COR-L47 (cell line): ENCODE data around the gene SLC25A21.
A peak's percentile ranks its signal among the peaks of the same experiment; 100 is the strongest.
"Not testable (repeated sequence)": the region's sequence is repeated elsewhere in the genome, so short reads cannot be mapped to it uniquely, and the experiment has no call there.

Source experiments
- DNase-seq: peaks from one replicate; lab custom pipeline; 2025; lab: John Stamatoyannopoulos, UW

The SLC25A21 gene

DNA sequence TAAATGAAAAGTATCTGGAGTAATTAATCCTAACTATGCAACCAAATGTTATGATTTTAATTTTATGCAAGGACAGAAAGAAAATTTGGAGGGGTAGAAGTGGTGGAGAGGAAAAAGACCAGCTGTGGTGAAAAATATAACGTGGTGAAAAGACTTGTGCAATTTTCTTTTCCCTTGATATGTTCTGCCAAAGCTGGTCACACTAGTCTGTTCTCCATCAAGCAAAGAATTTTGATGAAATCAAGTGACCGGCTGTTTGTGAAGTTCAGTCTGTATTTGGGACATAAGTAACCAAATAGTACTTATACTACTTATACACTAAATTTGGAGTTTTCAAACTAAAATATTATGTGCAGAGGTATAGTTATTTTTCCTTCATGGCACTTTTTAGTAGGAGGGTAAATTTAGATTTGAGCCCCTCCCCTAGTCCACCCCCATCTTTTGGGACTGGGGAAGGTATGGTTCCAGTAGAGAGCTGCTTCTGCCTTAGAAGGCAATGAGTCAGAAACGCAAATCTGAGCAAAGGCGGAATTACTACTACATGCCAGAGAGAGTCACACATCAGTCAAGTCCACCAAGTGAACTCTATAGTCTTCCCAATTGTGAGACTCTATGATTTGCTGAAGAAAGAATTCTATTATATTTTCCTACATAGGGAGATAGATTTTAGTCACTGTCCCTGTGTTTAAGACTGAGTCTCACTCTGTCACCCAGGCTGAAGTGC lies 229.7 kb downstream of the SLC25A21 start:
- DNase-seq: no peak

DNA sequence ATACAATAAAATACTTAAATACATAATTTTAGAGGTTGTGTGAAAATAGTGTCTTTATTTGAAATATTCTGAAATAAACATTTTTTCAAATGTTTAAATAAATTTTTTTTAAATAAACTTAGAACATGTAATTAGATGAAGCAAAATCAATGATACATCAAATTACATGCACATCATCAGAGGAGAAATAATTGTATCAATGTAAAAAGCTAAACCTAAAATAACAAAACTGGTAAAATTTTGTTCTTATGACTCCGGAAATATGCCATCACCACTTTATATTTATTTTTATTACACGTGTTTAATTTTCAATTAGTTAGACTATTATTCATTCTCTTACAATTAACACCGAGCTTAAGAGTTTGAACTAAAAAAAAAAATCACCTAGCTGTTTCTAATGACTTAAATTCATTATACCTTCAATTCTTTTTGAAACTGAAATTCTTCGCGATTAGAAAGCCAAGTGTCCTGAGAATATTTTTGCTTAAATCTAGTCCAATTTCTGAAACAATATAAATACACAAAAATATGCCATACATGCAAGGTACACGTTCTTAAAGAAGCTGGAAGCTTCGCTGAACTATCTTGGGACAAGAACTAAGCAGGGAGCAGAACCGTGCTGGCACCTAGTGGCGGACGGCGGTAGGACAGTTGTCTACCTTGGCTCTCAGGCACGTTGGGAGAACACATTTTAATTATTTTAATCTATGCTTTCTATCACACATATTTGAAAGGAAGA lies 230.5 kb downstream of the SLC25A21 start:
- peak; percentile 24 for DNase-seq

DNA sequence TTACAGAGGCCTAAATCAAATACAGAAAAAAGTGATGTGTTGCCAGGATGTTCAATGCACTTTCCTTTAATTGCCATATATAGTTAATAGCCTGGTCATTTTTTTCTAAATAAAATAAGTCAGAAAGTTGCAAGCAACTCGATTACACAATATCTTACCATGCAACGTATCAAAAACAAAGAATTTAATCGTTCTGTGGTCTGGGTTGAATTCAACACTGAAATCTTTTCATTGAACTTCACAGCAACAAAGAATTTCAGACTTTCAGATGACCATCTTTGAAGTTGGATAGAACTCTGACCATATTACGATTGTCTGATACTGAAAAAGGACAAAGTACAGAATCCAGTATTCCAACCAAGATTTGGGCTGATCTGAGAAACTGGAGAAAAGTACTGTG lies 231.9 kb downstream of the SLC25A21 start:
- no peak for DNase-seq

DNA sequence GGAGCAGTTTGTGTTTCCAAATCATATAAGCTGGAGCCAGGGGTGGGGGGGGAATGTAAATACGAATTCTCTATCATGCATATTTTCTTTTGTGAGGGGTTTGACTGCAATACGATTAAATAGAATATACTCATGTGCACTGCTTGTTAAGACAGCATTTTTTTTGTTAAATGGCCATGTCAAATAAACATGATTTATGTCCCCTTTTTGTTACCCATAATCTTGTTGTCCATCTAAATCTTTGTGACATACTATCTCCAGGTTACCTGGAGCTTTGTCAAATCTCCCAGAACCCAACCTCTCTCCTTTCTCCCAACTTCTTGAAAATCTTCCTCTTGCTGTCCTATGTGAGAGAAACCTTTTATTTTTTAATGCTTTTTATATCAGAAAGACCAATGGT lies 233.1 kb downstream of the SLC25A21 start:
- DNase-seq: no peak

DNA sequence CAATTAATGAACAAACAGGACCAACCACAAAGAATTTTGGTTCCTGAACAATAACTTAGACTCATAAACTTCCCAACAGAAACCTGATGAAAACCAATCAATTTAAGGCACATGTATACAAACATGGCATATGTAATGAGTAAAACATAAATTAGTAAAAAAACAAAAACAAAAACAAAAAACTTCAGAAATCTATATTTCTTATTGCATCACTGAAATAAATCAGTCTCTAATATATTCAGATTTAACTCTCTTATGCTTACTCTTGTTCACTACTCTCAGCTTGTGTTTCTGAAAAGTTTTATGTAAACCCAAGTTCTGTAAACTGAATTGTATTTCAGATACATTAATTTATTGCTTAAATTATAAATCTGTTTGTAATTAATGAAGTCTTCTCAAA lies 233.7 kb downstream of the SLC25A21 start:
- no peak for DNase-seq

DNA sequence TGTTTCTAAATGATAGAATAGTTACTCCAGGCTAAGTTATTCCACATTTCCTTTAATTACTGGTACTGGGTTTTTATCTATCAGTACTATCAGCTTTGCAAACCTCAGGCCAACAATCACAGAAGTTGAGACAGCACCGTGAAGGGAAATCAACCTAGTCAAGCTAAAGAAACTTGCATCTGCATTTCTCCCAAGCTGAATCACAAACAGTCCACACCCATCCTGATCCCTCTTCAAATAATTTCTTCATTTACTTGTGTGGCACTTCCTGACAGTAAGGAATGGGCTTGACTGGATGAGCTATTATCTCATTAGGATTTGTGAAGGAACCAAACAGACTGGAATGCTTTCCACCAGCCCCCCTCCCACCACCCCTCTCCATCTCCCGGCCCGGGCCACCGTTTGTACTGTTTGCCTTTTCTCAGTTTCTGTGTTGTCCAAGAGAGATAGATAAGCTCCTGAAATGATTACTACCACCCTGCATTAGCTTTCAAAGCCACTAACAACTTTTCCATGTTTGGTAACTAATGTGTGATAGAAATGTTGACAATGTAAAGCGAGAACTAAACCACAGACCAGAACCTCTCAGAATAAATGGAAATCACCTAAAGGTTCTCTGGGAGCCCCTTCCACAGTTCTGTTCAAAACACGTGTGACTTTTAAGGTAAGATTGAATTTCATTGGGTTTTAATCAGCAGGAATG lies 236.3 kb downstream of the SLC25A21 start:
- no peak for DNase-seq

DNA sequence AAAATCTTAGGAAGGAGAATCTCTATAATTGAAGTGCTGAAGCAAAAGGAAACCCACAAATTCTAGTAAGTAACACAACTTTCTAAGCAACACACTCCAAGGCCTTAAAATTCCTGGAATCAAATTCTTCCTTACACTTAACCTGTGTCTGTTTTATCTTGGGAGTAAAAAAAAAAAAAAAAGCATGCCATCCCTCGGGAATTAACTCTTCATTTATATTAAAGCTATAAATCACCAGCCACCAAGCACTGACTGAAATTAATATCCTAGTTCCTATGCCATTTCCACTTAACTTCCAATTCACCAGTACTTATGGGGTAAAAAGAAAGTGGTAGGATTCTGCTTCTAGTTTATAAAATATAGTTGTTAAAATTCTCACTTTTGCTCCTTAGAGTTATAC lies 238.1 kb downstream of the SLC25A21 start:
- DNase-seq: no peak

DNA sequence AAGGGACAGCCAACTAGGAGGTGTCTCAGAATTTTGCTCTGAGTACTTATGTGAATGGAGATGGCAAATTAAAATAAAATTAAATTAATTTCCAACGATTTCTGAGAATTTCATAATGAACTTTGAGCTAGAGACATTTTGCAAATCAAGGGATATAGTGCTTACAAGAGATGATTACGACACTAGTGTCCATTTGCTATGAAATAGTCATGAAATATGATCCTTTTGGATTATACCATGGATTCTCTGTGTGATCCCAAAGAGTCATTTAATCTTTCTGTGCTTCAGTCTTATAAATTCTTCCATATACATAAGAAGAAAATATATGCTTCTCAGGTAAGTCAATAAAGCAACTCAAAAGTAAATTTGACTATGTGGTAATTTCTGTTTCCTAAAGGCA lies 240.6 kb downstream of the SLC25A21 start:
- DNase-seq: no peak

DNA sequence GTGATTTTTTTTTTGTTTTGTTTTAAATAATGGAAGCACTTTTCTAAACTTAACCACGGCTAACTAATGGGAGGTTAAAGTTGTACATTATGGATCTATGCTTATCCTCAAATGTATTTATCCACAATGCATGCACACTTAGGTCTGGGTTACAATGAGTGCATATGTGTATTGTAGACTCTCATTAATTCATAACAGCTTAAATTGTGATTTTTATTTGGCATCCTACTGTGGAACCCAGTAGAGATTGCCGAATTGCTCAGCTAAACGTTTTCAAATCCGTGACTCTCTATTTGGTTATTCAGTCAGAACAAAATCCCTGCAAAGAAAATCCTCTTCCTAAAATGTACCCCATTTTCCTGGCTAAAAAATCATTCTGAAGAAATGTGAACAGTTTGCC lies 244.0 kb downstream of the SLC25A21 start:
- no peak for DNase-seq

DNA sequence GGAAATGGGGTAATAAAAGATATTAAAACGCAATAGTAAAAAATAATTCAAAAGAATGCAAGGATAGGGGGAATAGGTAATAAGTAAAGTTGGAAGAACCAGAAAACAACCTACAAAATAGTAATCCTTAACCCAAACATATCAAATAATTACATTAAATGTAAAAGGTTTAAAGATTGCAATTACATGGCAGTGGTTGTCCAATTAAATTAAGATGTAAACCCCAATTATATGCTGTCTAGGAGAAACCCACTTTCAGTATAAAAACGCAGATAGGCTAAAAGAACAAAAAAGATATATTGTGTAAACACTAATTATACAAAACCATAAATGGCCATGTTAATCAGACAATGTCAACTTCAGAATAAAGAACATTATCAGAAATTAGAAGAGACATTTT lies 247.3 kb downstream of the SLC25A21 start:
- DNase-seq: no peak

DNA sequence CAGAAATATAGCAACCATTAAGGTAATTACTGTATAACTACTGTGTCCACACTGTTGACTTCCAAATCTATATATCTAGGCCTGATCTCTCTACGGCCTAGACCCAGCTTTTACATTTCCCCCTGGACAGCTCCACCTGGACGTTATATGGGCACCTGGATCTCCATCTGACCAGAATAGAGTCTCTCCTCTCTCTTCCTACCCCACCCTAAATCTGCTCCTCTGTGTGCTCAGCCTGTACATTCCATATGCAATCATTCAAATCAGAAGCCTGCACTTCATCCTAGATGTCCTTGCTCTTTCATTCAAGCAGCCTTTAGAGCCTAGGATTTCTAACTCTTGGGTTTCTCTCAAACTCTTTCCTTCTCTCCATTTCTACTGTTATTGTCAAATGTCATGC lies 255.7 kb downstream of the SLC25A21 start:
- DNase-seq: no peak

DNA sequence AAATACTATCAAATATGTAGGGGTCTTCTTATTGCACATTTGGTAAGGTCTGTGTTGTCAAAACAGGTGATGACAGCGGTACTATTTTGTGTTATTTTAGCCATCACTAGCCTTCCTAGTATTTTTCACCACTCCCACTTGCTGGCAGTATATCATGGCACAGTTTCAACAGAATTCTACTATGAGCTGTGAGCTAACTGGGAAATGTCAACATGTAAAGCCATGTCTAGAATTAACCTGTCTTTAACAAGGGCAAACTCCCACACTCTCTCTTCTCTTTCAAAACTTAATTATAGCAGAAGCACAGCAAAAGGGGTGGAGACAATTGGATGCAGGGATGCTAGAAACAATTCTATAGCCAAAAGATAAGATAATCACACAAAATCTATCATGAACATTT lies 257.3 kb downstream of the SLC25A21 start:
- DNase-seq: peak; percentile 57

DNA sequence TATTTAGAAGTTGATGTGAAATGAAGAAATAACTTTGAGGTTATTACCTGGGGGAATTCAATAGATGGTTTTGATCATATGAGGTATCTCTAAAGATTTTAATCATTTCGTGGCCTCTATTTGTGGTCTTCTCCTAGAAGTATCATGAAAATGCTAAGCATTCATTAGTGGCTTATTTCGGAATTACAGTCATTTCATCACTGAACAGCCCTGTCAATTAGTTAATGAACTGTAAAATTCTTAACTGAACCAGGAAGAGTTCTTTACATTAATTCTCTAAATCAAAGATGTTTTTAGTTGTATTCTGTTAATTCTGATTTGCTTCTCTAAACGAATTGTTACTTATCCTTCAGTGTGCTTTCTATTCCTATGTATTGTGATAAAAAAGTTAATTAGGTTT lies 261.8 kb downstream of the SLC25A21 start:
- DNase-seq: no peak

DNA sequence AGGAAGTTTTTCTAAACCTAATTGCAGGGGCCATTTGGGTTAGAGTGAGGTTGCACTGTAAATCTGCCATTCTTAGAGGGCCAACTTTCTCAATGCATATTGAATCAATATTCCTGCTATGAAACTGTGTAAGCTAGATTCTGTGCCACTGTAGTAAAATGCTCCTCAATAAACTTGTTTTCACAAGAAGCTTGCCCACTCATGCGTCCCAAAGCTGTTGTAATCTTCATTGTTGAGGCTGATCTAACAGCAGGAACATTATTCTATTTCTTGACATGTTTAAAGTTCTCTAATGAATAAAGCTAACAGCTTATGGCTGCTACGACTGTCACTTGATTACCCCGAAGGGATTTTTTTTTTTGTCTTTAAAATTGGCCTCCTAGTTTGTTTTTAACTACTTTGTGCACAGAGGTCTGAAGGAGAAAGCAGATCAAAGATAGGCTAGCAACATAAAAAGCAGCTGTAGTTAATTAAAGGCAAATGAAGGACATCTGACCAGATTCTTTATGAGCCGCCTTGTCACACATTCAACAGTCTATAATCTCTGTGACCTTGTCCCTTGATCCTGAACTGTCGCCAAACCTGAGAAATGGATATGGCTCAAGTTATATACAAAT lies 267.0 kb downstream of the SLC25A21 start:
- no peak for DNase-seq

DNA sequence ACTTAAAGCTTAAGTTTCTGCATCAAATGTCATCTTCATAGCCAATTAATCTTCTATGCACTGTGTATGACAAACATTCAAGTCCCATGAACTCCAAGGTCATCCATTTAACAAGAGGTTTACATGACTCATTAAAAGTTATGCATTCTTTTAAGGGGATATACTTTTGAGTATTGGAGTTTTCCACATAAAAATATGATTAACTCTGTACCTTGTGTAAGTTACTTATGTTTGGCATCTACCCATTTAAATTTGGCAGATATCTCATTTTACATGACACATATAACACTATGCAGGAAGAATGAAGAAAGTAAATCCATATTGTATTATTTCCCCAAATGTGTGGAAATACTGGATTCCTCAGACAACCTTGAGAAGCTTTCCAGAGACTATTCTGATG lies 270.5 kb downstream of the SLC25A21 start:
- no peak for DNase-seq

DNA sequence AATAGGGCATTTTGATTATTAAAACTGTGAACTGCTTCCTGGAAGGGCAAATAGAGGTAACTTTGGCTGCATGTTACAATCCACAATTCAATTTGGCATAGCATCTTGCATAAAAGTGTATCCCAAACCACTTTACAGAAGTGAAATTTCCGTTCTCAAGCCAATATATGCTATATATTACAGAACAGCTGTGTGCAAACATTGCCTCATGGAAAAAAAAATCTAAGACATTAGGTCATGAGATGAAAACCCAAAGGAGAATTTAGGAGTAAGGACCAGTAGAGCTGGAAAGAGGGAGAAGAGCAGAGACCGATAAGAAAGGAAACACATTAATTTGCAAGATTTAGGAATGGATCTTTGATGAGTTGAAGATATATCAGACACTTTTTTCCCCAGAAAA lies 271.6 kb downstream of the SLC25A21 start:
- DNase-seq: no peak

DNA sequence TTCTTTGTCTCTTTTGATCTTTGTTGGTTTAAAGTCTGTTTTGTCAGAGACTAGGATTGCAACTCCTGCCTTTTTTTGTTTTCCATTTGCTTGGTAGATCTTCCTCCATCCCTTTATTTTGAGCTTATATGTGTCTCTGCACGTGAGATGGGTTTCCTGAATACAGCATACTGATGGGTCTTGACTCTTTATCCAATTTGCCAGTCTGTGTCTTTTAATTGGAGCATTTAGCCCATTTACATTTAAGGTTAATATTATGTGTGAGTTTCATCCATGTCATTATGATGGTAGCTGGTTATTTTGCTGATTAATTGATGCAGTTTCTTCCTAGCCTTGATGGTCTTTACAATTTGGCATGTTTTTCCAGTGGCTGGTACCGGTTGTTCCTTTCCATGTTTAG lies 276.1 kb downstream of the SLC25A21 start:
- not testable (repeated sequence) for DNase-seq

DNA sequence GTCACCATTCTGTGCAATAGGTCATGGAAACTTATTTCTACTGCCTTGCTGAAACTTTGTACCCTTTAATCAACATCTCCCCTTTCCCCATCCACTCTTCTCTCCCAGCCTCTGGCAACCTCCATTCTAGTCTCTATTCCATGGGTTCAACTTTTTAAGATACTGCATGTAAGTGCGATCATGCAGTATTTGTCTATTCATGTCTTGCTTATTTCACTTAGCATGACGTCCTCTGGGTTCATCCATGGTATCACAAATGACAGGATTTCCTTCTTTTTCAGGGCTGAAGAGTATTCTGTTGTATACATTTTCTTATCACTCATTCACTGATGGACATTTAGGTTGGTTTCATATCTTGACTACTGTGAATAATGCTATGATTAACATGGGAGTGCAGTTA lies 288.4 kb downstream of the SLC25A21 start:
- DNase-seq: no peak

DNA sequence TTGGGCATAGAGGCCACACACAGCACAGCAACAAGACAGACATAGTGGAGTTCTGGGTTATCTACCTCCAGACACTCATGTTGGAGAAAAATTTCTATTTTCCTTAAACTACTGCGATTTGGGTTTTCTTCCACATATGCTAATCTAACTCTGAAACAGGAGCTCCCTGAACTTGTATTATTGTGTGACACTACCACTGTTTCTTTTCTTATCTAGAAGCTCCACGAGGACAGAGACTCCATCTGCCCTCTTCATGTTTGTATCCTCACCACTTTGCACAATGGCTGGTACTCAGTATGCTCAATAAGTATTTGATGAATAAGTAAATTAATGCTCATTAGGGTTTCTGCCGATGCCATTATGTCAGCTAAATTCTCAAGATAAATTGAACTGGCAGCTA lies 292.1 kb downstream of the SLC25A21 start:
- DNase-seq: no peak

DNA sequence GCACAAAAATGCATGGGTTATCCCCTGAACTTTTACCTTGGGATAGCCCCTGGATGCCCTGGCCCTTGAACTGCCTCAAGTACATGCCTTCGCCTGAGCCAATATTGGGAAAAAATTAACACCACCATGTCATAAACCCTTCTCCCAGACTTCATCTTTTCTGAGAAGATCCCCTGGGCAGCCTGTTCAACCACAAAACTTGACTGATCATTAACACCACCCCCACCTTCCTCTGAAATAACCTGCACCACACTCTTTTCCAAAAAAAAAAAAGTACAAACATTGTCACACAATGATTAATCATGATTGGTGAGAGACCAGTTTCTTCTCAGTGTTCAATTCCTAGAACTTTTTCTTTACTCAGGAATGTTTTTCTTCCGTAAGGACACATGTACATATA lies 292.8 kb downstream of the SLC25A21 start:
- DNase-seq: no peak

DNA sequence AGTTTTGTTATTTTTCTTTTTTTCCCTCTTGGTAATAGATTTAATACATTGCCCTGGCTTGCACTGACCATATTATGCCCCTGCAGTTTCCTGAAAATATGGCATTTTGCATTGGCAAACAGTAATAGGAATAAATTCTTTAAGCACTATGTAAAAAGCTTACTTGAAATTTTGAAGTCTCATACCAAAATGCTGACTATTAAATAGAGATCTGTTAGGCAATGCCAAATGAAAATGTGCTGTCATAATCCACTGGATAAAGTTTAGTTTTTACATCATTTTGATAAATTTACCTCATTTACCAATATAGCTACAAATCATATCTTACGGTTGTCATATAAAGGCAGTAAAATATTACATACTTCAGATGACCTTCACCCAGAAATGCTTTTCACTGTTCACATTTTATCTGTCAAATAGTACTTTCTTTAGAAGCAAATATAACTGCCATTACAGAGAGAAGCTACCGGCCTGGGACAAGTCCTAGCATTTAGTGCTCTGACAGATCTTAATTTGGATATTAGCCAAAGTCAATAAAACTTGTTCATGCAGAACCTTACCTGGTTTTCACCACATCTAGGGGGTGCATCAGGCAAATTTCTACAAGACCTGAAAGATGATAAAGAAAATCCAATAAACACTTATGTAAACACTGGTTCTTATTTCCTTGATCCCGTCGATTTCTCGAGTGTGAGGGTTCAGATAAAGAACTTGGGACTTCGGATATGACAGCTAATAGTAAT lies 297.8 kb downstream of the SLC25A21 start:
- no peak for DNase-seq

DNA sequence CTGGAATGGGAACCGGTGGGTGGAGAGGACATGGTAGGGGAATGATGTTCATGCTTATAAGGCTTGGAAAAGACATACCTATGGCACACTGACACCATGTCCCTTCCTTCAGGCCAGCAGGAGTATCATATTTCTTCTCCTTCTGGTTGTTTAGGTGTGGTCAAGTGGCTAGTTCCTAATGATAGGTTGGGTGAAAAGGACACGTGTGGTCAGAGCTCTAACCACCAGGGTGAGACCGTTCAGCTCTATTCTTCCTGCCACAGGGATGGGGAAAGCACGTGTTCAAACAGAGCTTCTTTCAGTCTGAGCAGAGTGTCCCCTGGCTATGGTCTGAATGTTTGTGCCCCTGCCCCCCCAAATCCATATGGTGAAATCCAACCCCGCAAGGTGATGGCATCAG lies 301.6 kb downstream of the SLC25A21 start:
- no peak for DNase-seq
